Panc1 (cell line): ENCODE data around the gene MLEC. TPM values are rescaled to one million over a fixed set of nuclear protein-coding genes. Genes with fewer than 3 reads are reported as not detected.

ENCODE experiments used
- ATAC-seq: fragments of 200-7000 bp; cut with Tn5 transposase; 2 replicates; pipeline ENCODE4 v1.9.1; 2020; ENCODE audit warnings: mild to moderate bottlenecking, moderate library complexity
- BruUV-seq: library from RNA; stranded (reverse); fragments of 400-500 nt; replicated peaks from 2 replicates; lab custom pipeline; 2021; lab: Mats Ljungman, UMichigan
- CTCF ChIA-PET: fragments of 300-600 bp; sonication (Branson Sonifier 250); formaldehyde crosslinking; loops from one replicate; lab custom pipeline; 2022; ENCODE audit warnings: antibody characterized with exemption; lab: Charles Lee
- POLR2A ChIA-PET: fragments of 300-600 bp; sonication (Branson Sonifier 250); formaldehyde crosslinking; loops from one replicate; lab custom pipeline; 2022; ENCODE audit warnings: antibody characterized with exemption; lab: Charles Lee
- DNase-seq: peaks from one replicate; pipeline ENCODE4 v3.0.0-alpha.2; 2010; ENCODE audit warnings: low read depth, low spot score
- H3K27ac ChIP-seq: 2 replicates; pipeline ENCODE4 v1.5.1; 2011; ENCODE audit warnings: mild to moderate bottlenecking, low read length, inconsistent platforms
- H3K27me3 ChIP-seq: fragments of 200-500 bp; sonication (Bioruptor generic); 2 replicates; pipeline ENCODE4 v1.6.0; 2014; ENCODE audit warnings: low read length, inconsistent platforms; ENCODE audit not compliant: control insufficient read depth, insufficient read depth
- H3K36me3 ChIP-seq: fragments of 200-500 bp; sonication (Bioruptor generic); 2 replicates; pipeline ENCODE4 v1.5.1; 2014; ENCODE audit warnings: inconsistent platforms, mild to moderate bottlenecking, low read length, moderate library complexity; ENCODE audit not compliant: control insufficient read depth, insufficient read depth
- H3K4me1 ChIP-seq: 2 replicates; pipeline ENCODE4 v1.5.1; 2011; ENCODE audit warnings: inconsistent platforms, mild to moderate bottlenecking, low read length, moderate library complexity; ENCODE audit not compliant: control insufficient read depth, insufficient read depth
- H3K4me3 ChIP-seq, 2 experiments: 2 replicates each; pipeline ENCODE4 v1.5.1; 2011 to 2012; ENCODE audit warnings: low read depth in 2 of 2, low read length in 2 of 2, mild to moderate bottlenecking in 2 of 2, inconsistent platforms in 1 of 2, moderate library complexity in 1 of 2
- H3K9me3 ChIP-seq: fragments of 200-500 bp; sonication (Bioruptor generic); 2 replicates; pipeline ENCODE4 v1.5.1; 2014; ENCODE audit warnings: low read depth, mild to moderate bottlenecking, inconsistent platforms, low read length, moderate library complexity; ENCODE audit not compliant: control insufficient read depth, insufficient read depth
- CTCF ChIP-seq: fragments of 450-650 bp; IDR thresholded peaks from 2 replicates; pipeline ENCODE4 v1.5.1; 2017; ENCODE audit warnings: mild to moderate bottlenecking
- POLR2AphosphoS5 ChIP-seq: IDR thresholded peaks from 2 replicates; pipeline ENCODE4 v1.6.1; 2012; ENCODE audit warnings: mild to moderate bottlenecking, low read depth, low read length, moderate library complexity
- REST ChIP-seq, 2 experiments: IDR thresholded peaks; 2 replicates each; pipeline ENCODE4 v1.6.1; 2011 to 2012; ENCODE audit warnings: low read depth in 2 of 2, control low read depth in 1 of 2, low read length in 1 of 2, mild to moderate bottlenecking in 1 of 2, moderate library complexity in 1 of 2; ENCODE audit not compliant: insufficient read depth in 1 of 2
- SIN3A ChIP-seq: IDR thresholded peaks from 2 replicates; pipeline ENCODE4 v1.6.1; 2012; ENCODE audit warnings: low read depth, mild to moderate bottlenecking, low read length, moderate library complexity, borderline replicate concordance; ENCODE audit not compliant: insufficient read depth
- TCF7L2 ChIP-seq: IDR thresholded peaks from 2 replicates; pipeline ENCODE4 v1.6.1; 2011; ENCODE audit warnings: mild to moderate bottlenecking, low read depth, low read length, inconsistent platforms
- in situ Hi-C: cut with HindIII; loops from 2 replicates; pipeline ENCODE4 v1.10.0; 2016; ENCODE audit warnings: low sequenced_read_pairs, low pct_unique_long_range_greater_than_20kb
- intact Hi-C: fragments of 100-400 bp; cut with micrococcal nuclease; formaldehyde crosslinking; loops from one replicate; pipeline ENCODE4 v1.10.0; 2022; ENCODE audit not compliant: unreplicated experiment
- total RNA-seq: library from RNA; stranded (reverse); gene quantifications from one replicate; pipeline ENCODE4 v1.2.1, GENCODE V29; 2021; ENCODE audit not compliant: unreplicated experiment

MLEC gene
- total RNA-seq, 1 experiment from 2014 or later: 171 TPM

GRCh38 chr12:120740871-120741270, 53.9 kb downstream of the MLEC start:
- DNase-seq (no peak), ATAC-seq (no peak)
- Histone ChIP-seq H3K27ac (no peak overlapping the region), H3K4me3 (no peak overlapping the region), H3K9me3 (no peaks in the 10 kb centered on the region), H3K4me1 (no peaks in the 10 kb centered on the region), H3K27me3 (no peaks in the 10 kb centered on the region), H3K36me3 (no peaks in the 10 kb centered on the region)
- intact Hi-C loops (no loop called here), in situ Hi-C loops (no loop called here)
- no peak for TF ChIP-seq TCF7L2
- TF ChIP-seq SIN3A: no peak
- TF ChIP-seq POLR2AphosphoS5: no peak
- TF ChIP-seq REST (IDR thresholded peaks at IDR 0.05; ENCODE audit: insufficient read depth in 1 of 2, low read depth in 2 of 2, low read length in 1 of 2): no peak
- POLR2A ChIA-PET: interaction anchor here (0.6 kb wide), 1 partner anchor 285 kb away, joined by 3 read pairs; no protein-coding TSS in a partner anchor
- no TSS peak for BruUV-seq
- CTCF ChIA-PET: no interaction called here

- Histone ChIP-seq H3K9me3 (no peaks in the 10 kb centered on the region), H3K27ac (no peak overlapping the region), H3K27me3 (no peaks in the 10 kb centered on the region), H3K36me3 (no peaks in the 10 kb centered on the region), H3K4me3 (no peak overlapping the region), H3K4me1 (no peaks in the 10 kb centered on the region)
- ChIA-PET POLR2A (interaction anchor here (0.7 kb wide), 1 partner anchor 19 kb away, joined by 3 read pairs; no protein-coding TSS in a partner anchor), CTCF (interaction anchor here (0.7 kb wide), 1 partner anchor 268 kb away, joined by 9 read pairs; no protein-coding TSS in a partner anchor)
- ATAC-seq: no peak
- TF ChIP-seq REST (IDR thresholded peaks at IDR 0.05; ENCODE audit: insufficient read depth in 1 of 2, low read depth in 2 of 2, low read length in 1 of 2): no peak
- TF ChIP-seq SIN3A: no peak
- TF ChIP-seq TCF7L2: no peak
- no peak for TF ChIP-seq CTCF
- TF ChIP-seq POLR2AphosphoS5: no peak
- in situ Hi-C loops (no loop called here), intact Hi-C loops (no loop called here)
- no peak for DNase-seq
- no TSS peak for BruUV-seq
These were observed 54.8 kb downstream of the MLEC start for GRCh38 chr12:120741476-120742421.
